HL-60/S4 treated with retinoic acid at 250 ng/mL for 4 days and 3 days (cell line): ENCODE measurements around the gene KRT24.
"Not testable (repeated sequence)": the region's sequence is repeated elsewhere in the genome, so short reads cannot be mapped to it uniquely, and the experiment has no call there.

ENCODE experiments used
- in situ Hi-C: fragments of 300-500 bp; cut with MboI; formaldehyde crosslinking; loops from 2 replicates; pipeline ENCODE4 v1.7.0; 2022; ENCODE audit warnings: low sequenced_read_pairs

The KRT24 gene

DNA sequence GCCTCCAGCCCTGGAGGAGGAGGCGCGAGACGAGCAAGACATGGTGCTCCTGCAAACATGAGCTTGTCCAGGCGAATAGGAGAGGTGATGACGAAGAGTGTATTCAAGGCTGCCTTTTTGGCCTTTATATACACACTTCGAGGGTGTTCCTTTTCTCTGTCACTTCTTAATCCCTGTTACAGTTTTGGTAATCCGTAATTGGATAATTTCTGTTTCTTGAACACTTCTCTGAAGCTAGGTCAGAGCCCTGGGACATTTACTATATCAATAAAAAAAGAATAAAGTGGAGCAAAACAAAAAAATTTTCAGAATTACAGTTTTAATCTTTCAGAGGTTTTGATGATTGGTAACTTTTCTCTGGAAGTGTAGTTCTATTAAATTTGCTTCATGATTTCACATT lies at the start of gene KRT24:
TSS of gene KRT24 (minus strand) at position 101 of the 400 bp plus-strand sequence. CDS start at position 42, 59 bp downstream.
- in situ Hi-C loops = no loop called here

DNA sequence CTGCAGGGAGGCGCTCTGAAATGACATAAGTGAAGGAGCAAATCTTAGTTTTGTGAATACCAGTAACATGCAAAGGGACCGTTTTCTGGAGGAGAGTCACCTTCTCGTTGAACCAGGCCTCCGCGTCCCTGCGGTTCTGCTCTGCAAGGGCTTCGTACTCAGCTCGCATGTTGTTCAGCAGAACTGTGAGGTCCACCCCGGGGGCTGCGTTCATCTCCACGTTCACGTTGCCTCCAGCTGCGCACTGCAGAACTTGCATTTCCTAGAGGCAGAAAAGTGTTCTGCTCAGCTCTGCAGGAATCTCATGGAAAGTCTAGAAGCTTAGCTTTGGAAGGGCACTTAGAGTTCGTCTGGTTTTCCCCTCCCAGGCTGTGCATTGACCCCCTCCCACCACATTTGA lies 47.5 kb upstream of the KRT24 start:
- in situ Hi-C loops = no loop called here

DNA sequence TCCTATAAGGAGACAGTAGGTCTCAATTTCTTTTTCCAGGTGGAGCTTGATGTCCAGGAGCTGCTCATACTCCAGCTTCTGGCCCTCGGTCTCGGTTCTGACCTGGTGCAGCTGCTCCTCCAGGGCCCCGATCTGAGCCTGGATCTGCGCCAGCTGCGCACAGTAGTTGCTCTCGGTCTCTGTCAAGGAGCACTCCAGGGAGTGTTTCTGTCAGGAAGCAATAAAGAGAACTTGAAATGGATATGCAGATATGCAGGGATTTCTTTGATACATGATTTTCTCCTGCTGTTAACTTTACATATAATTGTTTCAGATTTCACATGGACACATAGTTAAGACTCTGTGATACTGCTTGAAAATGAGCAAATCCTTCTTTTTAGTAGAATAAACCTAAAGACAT lies 46.8 kb upstream of the KRT24 start:
- in situ Hi-C loops = no loop called here

DNA sequence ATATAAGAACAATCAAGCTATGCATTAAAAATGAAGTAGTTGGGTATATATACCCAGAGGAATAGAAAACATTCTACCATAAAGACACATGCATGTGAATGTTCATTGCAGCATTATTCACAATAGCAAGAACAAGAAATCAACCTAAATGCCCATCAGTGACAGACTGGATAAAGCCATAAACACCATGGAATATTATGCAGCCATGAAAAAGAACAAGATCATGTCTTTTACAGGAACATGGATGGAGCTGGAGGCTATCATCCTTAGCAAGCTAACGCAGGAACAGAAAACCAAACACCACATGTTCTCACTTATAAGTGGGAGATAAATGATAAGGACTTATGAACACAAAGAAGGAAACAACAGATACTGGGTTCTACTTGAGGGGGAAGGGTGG lies 45.1 kb upstream of the KRT24 start:
- in situ Hi-C loops = not testable (repeated sequence)

DNA sequence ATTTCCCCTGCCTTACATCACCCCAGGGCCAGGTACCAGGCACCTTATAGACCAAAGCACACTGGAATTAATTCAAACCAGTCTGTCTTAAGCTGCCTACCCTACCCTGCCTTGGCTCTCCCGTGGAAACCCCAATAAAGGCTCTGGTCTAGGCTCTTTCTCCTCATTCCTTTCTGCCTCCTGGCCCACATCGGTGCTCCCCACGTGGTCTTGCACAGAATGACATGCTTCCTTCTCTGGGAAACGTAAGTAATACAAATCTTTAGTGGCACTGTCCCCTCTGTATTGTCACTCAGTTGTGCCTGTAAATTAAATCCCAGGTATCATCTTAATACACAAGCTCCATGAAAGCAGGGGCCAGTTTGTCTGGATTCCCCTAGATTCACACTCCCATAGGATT lies 35.0 kb upstream of the KRT24 start:
- in situ Hi-C loops = no loop called here

DNA sequence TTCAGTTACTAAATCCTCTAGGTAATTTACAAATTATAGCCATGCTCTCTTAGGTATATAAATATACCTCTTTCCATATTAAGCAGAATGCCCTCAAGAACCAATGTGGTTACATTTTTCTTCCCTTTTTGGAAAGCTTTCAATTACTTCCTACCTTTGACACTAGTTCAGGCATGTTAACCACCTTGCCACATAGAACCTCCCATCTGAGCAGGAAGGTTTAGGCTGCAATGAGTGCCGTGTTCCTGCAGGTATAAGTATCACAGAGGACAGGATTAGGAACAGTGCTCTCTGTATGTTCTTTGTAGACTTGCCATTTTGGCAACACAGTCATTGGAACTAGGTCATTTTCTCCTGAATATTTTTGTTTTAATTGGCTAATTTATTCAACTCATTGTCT lies 31.5 kb upstream of the KRT24 start:
- in situ Hi-C loops = no loop called here

DNA sequence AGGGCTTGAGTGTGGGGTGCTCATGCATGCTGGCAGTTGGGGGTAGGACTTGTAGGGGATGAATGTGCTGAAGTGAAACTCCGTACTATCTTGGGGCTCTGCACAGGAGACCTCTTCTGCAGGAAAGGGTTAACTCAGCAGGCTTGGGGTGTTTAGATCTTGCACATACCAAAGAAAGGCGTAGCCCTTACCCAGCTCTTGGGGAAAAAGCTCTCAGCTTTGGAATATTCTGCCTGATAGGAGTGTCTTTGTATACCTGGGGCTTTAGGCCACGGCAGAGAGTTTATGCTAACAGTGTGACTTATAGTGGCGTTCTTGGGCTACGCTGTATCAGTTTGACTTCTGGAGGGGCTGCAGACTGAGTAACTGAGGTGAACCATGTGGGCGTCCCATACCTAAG lies 30.5 kb upstream of the KRT24 start:
- in situ Hi-C loops = no loop called here

DNA sequence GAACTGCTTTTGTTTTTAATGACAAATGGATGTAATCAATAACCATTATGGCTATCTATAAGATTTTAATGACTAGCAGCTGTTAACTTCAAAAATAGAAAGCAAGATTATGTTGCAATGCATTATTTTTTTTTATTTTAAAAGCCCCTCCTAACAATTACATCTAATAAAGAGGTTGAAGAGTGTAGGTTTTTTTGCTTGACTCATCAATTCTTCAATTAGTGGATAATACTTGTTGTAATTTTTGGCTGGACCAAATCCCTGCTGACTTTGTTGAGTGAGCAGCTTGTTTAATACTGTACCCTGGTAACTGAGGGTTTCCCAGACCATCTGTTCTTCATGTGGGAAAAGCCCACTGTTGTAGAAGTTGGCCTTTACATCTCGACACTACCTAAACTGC lies 27.4 kb upstream of the KRT24 start:
- in situ Hi-C loops = no loop called here

DNA sequence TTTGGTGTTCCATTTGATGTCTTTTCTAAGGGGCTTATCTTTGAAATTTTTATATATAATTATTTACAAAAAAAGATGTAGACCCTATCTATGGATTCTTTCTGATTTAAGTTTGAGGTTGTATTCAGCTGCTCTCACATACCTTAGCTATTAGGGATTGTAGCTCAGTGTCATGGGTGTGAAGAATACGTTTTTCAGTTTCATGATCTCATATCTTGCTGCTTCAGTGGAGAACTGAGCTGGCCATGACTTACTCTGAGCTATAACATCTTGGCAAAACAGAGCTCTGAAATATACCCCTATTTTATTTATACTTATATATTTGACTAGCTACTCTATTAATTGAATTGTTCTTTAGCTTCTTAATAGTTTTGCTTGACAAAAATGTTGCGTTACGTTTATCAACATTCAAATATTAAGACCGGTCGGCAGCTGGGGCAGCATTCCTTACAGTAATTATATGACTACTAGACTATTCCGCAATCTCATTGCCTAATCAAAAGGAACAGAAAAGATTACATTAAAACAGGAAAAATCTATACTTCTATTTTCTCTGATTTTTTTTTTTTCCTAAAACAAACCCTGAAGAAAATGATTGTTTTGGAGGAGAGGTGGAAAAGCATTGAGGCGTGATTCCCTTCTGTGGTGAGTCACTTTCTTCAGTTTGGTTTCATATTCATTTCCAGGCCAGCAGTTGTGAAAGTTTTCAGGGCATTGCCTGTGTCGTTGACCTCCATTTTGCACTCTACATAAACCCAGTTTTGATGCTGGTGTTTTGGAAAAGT lies 24.1 kb upstream of the KRT24 start:
- in situ Hi-C loops = no loop called here

DNA sequence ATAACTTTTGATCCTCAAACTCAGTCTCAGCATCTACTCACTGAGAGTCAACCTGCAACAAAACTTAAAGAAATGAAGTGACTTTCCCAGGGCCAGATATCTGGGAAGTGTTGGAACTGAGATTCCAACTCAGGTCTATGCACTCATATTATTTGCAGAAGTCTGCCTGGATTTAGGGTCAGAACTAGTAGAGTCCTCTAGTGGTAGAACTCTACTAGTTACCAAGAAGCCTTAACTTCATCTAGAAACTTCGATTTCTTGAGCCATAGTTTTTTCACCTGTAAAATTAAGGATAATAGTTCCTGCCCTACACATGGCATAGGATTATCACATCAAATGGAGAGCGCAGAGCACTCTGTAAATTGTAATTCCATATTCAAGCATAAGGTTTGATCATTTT lies 23.4 kb upstream of the KRT24 start:
- in situ Hi-C loops = no loop called here

DNA sequence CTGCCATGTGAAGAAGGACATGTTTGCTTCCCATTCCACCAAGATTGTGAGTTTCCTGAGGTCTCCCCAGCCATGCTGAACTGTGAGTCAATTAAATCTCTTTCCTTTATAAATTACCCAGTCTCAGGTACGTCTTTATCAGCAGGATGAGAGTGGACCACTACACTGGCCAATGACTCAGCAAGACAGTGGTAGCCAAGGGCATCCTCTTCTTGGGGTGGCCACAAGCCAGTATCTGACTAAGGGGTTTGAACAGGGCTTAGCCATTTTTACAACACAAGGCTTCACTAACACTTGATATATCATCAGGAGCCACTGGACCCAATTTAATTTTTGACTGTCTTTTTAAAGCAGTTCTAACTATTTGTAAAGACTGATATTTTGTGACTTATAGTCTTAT lies 21.1 kb upstream of the KRT24 start:
- in situ Hi-C loops = no loop called here

DNA sequence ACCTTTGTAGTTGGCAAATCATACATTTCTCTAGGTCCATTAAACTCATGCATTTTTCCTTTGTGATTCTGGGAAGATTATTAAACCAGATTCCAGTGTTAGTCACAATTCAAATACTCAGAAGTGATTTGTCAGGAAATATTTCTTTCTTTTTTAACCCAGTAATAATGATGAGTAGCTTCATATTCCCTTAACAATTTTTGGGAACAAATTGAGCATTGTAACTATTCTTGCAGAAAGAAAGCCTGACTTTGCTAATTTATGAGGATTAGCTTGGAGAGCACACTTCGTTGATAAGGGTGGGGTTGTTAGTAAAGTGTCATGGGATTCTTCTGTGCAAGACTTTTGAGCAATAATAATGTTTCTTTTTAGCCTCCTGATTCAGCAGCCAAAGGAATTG lies 18.7 kb upstream of the KRT24 start:
- in situ Hi-C loops = no loop called here

DNA sequence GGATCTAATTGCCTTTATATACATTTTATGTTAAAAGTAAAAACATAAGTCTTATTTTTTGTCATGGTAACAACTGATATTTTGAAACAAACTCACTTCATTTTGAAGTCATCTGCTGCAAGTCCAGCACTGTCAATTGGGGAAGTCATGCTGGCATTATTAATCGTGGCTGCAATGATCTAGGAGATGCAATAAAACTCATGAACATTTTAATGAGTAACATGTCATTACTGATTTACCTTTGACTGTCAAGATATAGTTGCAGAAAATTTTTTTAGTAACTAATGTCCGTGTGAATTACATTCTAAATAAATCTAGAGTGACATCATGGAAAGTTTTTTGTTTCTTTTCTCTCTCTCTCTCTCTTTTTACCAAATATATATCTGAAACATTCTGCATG lies 17.3 kb upstream of the KRT24 start:
- in situ Hi-C loops = no loop called here

DNA sequence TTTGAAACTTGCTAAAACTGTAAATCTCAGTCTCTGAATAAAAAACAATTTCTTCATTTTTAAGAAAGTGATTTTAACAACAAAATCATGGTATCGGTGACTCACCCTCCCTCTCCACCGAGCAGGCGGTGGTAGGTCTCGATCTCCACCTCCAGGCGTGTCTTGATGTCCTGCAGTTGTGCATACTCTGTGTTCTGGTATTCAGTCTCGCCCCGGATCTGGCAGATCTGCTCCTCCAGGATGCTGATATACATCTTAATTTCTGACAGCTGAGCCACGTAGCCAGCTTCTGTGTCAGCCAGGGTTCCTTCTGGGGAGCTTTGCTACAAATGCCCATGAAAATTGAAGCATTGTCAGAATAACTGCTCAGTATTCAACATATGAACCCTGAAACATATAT lies 15.4 kb upstream of the KRT24 start:
- in situ Hi-C loops = no loop called here

DNA sequence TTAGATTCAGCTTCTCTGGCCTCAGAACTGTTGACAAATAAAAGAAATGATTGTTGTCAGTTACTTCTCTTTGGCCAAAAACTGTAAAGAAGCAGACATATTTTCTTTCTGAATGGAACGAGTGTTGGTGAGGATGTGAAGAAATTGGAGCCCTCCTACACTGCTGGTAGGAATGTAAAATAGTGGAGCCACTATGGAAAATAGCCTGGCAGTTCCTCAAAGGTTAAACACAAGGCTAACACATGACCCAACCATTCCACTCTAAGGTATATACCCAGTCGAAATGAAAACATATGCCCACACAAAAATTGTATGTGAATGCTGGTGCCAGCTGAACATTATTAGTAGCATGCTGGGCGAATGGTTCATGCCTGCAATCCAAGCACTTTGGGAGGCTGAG lies 14.2 kb upstream of the KRT24 start:
- in situ Hi-C loops = no loop called here

DNA sequence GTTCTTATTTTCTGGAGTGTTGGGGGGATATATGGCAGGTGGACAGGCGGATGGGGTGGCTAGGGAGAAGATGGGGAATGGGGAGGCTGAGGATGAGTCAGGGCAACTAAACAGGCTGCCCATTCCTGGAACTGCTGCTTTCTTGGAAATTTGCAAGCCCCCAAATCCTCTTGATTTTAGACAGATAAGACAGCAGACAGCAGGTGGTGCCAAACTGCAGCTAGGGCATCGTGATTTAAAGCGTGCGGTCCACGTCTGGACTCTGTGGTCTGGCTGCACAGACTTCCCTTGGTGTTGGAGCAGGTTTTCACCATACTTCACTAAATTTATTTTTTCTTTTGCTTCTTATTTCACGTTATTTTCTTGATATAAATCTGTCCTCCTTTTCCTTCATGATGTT lies 10.9 kb upstream of the KRT24 start:
- in situ Hi-C loops = no loop called here

DNA sequence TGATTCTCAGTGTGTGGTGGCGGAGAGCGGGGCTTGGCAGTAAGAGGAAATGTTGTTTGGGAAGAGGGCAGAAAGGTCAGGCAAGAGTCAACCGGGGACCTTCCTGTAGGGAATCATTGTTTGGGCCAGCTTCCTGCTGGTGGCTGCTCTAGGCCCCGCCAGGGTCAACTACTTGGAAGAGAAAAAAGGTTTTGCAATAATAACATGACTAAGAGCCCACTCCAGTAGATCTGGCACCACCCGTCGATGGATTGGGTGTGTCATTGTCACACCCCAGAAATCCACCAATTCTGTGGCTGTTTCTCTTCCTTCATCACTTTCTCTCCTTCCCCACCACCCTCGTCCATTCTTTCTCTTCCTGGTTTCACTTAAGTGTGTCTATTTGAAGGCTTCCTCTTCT lies 4.2 kb upstream of the KRT24 start:
- in situ Hi-C loops = no loop called here

DNA sequence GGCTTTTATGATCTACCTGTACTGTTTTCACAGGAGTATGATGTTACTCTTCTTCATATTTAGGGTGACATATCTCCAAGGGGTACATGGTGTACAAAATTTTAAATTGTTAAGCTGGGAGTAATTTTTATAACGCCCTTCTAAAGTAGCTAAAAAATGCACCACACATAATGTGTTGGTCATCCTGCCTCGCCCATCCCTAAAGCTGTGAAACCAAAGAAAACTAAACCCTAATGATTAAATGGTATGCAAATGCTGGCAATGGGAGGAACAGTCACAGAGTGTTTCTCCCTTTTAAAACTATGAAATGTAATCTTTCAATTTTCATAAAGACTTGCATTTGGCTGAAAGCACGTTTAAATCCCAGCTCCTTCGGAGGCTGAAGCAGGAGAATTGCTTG lies 2.0 kb upstream of the KRT24 start:
- in situ Hi-C loops = no loop called here

DNA sequence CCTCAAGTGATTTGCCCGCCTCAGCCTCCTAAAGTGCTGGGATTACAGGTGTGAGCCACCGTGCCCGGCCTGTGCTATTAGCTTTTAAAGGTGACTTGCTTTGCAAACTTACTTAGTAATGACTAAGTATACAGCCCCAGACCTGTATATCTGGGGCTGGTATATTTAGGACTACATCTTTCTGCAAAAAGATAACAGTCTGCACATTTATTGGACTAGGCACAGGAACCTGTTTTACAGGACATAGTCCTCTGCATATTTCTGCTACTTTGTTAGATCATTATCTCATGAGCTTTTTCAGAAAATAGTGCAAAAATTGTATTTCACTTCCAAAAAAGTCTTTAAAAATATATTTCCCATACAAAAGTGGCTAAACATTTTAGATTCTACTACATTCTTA lies 1.3 kb downstream of the KRT24 start:
- in situ Hi-C loops = no loop called here

DNA sequence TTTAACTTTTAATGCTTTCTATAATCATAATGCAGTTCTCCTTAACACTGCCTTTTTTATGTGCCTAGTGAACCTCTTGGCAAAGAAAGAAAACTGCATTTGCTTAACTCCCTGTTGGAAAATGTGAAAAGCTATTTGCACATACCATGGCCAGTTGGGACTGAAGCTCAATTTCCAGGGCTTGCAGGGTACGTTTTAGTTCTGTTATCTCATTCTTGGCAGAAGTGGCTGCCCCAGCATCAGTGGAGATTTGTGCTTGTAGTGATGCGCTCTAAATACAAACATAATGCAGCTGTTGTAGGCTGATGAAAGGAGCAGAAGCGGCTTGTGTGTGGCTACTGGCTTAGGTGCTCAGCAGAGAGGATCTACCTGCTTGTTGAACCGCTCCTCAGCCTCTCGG lies 3.7 kb downstream of the KRT24 start:
- in situ Hi-C loops = no loop called here

DNA sequence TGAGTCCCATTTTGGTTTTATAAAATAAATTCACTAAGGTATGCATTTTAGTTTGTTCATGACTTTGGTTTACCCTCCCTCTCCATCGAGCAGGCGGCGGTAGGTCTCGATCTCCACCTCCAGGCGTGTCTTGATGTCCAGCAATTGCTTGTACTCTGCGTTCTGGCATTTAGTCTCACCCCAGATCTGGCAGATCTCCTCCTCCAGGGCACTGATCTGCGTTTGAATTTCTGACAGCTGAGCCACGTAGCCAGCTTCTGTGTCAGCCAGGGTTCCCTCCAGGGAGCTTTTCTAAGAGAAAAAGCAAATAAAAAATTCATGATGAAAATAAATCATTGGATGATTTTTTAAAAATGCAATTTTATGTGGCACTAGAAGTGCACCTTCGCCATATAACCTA lies 4.2 kb downstream of the KRT24 start:
- in situ Hi-C loops = no loop called here

DNA sequence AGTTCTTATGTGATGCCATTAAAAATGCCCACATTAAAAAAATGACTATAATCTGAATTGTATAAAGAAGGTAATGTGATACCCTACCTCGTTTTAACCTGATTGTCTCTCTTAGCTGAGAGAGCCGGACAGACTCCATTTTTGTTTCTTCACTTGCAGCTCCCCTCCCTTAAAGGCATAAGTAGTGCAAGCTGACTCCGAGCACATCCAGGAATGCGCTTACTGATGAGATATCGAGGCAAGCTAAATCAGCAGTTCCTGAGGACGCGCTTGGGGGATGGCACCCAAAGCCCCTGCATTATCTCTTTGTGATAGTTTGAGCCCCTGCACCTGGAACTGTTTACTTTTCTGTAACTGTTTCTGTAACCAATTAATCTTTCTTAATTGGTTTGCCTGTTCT lies 6.3 kb downstream of the KRT24 start:
- in situ Hi-C loops = no loop called here

DNA sequence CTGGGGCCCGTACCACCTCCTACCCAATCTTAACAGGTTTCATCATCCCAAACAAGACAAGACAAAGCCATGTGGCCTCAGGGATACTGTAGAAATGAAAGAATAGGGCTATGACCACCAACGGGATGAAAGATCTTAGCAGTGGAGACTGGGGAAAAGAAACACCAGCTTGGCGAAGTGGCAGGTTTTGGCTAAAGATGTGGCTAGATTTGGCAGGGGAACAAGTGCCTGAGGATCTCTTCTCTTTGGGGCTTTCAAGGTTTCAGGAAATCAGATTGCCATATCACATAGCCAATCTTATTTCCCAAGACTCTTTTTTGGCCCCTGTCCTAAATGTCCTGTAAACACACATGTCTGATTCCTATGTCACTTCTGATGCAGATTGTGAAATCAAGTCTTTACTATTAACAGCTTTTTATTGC lies 6.9 kb downstream of the KRT24 start:
- in situ Hi-C loops = no loop called here
